Common myeloid progenitor, CD34-positive (primary cell): ENCODE results near the gene NACA2.
A peak's percentile ranks its signal among the peaks of the same experiment; 100 is the strongest.

Experiments
- CTCF ChIA-PET: fragments of 350-600 bp; sonication (Branson Sonifier 250); formaldehyde crosslinking; loops from one replicate; lab custom pipeline; 2021; ENCODE audit warnings: antibody characterized with exemption; lab: Charles Lee
- POLR2A ChIA-PET: fragments of 350-600 bp; sonication (Branson Sonifier 250); formaldehyde crosslinking; loops from one replicate; lab custom pipeline; 2021; ENCODE audit warnings: antibody characterized with exemption; lab: Charles Lee
- DNase-seq, 3 donors: peaks; one replicate each; pipeline versions ENCODE4 v3.0.0 to v3.0.0-alpha.2; 2013
- H3K27ac ChIP-seq, 2 experiments: 1 replicate in 1 of 2; 2 replicates in 1 of 2; pipeline ENCODE4 v1.7.0; 2013; ENCODE audit warnings: inconsistent platforms in 2 of 2, low read length in 2 of 2, mild to moderate bottlenecking in 2 of 2, low read depth in 1 of 2, moderate library complexity in 1 of 2; ENCODE audit not compliant: severe bottlenecking in 2 of 2, insufficient read depth in 1 of 2, poor library complexity in 1 of 2
- H3K27me3 ChIP-seq, 5 experiments: replicated peaks in 2 of 5; 1 replicate in 3 of 5; 2 replicates in 2 of 5; pipeline versions ENCODE4 v1.6.1 to v1.7.0; 2013; ENCODE audit warnings: low read length in 4 of 5, mild to moderate bottlenecking in 2 of 5, moderate library complexity in 2 of 5, inconsistent platforms in 1 of 5; ENCODE audit not compliant: insufficient read depth in 5 of 5, control insufficient read depth in 4 of 5
- H3K36me3 ChIP-seq, 4 experiments: 1 replicate in 2 of 4; 2 replicates in 2 of 4; pipeline versions ENCODE4 v1.6.1 to v1.7.0; 2013; ENCODE audit warnings: low read length in 3 of 4, control low read depth in 1 of 4, mild to moderate bottlenecking in 1 of 4; ENCODE audit not compliant: control insufficient read depth in 4 of 4, insufficient read depth in 4 of 4
- H3K4me1 ChIP-seq, 4 experiments: 1 replicate in 3 of 4; 2 replicates in 1 of 4; pipeline versions ENCODE4 v1.6.1 to v1.7.1; 2013; ENCODE audit warnings: low read length in 3 of 4, mild to moderate bottlenecking in 3 of 4, control low read depth in 1 of 4, inconsistent platforms in 1 of 4, moderate library complexity in 1 of 4; ENCODE audit not compliant: control insufficient read depth in 4 of 4, insufficient read depth in 4 of 4; ENCODE audit errors: control extremely low read depth in 1 of 4
- H3K4me3 ChIP-seq, 7 experiments: 1 replicate in 4 of 7; 2 replicates in 3 of 7; pipeline versions ENCODE4 v1.5.1 to v1.7.0; 2013; ENCODE audit warnings: mild to moderate bottlenecking in 7 of 7, low read length in 6 of 7, moderate library complexity in 6 of 7, inconsistent platforms in 2 of 7, low read depth in 2 of 7, control low read depth in 1 of 7; ENCODE audit not compliant: insufficient read depth in 4 of 7, control insufficient read depth in 1 of 7; ENCODE audit errors: extremely low read depth in 1 of 7
- H3K9me3 ChIP-seq, 5 experiments: 1 replicate in 4 of 5; 2 replicates in 1 of 5; pipeline versions ENCODE4 v1.6.1 to v1.7.1; 2013; ENCODE audit warnings: low read length in 4 of 5, mild to moderate bottlenecking in 2 of 5, inconsistent platforms in 1 of 5, low read depth in 1 of 5, moderate library complexity in 1 of 5; ENCODE audit not compliant: control insufficient read depth in 4 of 5, insufficient read depth in 2 of 5; ENCODE audit errors: control extremely low read depth in 1 of 5
- WGBS: methylation state at CpG from one replicate; pipeline ENCODE4 v1.1.5; 2013; ENCODE audit not compliant: insufficient coverage; 5-methylcytosine and 5-hydroxymethylcytosine counted together

NACA2 gene

GRCh38 chr17:61619953-61620352 lies 28.9 kb upstream of the NACA2 start:
- ChIA-PET CTCF (no interaction called here), POLR2A (no interaction called here)
- Histone ChIP-seq H3K36me3 (no peaks in the 10 kb centered on the region), H3K27ac (no peak overlapping the region), H3K4me3 (no peak overlapping the region), H3K9me3 (peaks cover 5 to 19% (median 7%) of the 10 kb centered on the region in 5 experiments), H3K4me1 (peaks cover 0 to 8% (median 4%) of the 10 kb centered on the region in 4 experiments), H3K27me3 (no peaks in the 10 kb centered on the region)
- DNase-seq, result no peak
- WGBS, result no CpG with 5 or more reads among the region's 1 CpG

GRCh38 chr17:61619493-61619892 lies 28.5 kb upstream of the NACA2 start:
- Histone ChIP-seq H3K27ac (no peak overlapping the region), H3K4me3 (no peak overlapping the region), H3K9me3 (peaks cover 5 to 18% (median 6%) of the 10 kb centered on the region in 5 experiments), H3K36me3 (no peaks in the 10 kb centered on the region), H3K27me3 (no peaks in the 10 kb centered on the region), H3K4me1 (peaks cover 0 to 8% (median 4%) of the 10 kb centered on the region in 4 experiments)
- CTCF ChIA-PET, result no interaction called here
- no CpG with 5 or more reads among the region's 1 CpG for WGBS
- POLR2A ChIA-PET, result no interaction called here
- peak in 1 of 3 donors; percentile 16 for DNase-seq

GRCh38 chr17:61618950-61619349 lies 27.9 kb upstream of the NACA2 start:
- H3K27me3 ChIP-seq, result no peaks in the 10 kb centered on the region
- no peak overlapping the region for H3K4me3 ChIP-seq
- no peak overlapping the region for H3K27ac ChIP-seq
- no CpG with 5 or more reads among the region's 1 CpG for WGBS
- ChIA-PET CTCF (no interaction called here), POLR2A (no interaction called here)
- H3K9me3 ChIP-seq, result peaks cover 5 to 18% (median 6%) of the 10 kb centered on the region in 5 experiments
- peaks cover 0 to 8% (median 4%) of the 10 kb centered on the region in 4 experiments for H3K4me1 ChIP-seq
- no peak for DNase-seq
- H3K36me3 ChIP-seq, result no peaks in the 10 kb centered on the region

GRCh38 chr17:61617330-61617729 lies 26.3 kb upstream of the NACA2 start:
- peaks cover 5 to 18% (median 6%) of the 10 kb centered on the region in 5 experiments for H3K9me3 ChIP-seq
- H3K27me3 ChIP-seq, result no peaks in the 10 kb centered on the region
- no peak overlapping the region for H3K4me3 ChIP-seq
- ChIA-PET CTCF (no interaction called here), POLR2A (no interaction called here)
- H3K36me3 ChIP-seq, result no peaks in the 10 kb centered on the region
- 100% methylated on average over 2 of the region's 4 CpGs for WGBS
- no peak for DNase-seq
- H3K4me1 ChIP-seq, result peaks cover 0 to 8% (median 4%) of the 10 kb centered on the region in 4 experiments
- no peak overlapping the region for H3K27ac ChIP-seq

- H3K4me3 ChIP-seq, result no peak overlapping the region
- no peak overlapping the region for H3K27ac ChIP-seq
- peaks cover 0 to 8% (median 4%) of the 10 kb centered on the region in 4 experiments for H3K4me1 ChIP-seq
- CTCF ChIA-PET, result no interaction called here
- peaks cover 5 to 15% (median 6%) of the 10 kb centered on the region in 5 experiments for H3K9me3 ChIP-seq
- no CpG with 5 or more reads among the region's 1 CpG for WGBS
- POLR2A ChIA-PET, result no interaction called here
- H3K27me3 ChIP-seq, result no peaks in the 10 kb centered on the region
- DNase-seq, result no peak
- H3K36me3 ChIP-seq, result no peaks in the 10 kb centered on the region
These were observed 25.8 kb upstream of the NACA2 start for GRCh38 chr17:61616783-61617182.

GRCh38 chr17:61614219-61614618 lies 23.2 kb upstream of the NACA2 start:
- peaks cover 0 to 8% (median 4%) of the 10 kb centered on the region in 4 experiments for H3K4me1 ChIP-seq
- H3K27ac ChIP-seq, result no peak overlapping the region
- H3K4me3 ChIP-seq, result no peak overlapping the region
- no peaks in the 10 kb centered on the region for H3K36me3 ChIP-seq
- no peaks in the 10 kb centered on the region for H3K27me3 ChIP-seq
- POLR2A ChIA-PET, result no interaction called here
- DNase-seq, result no peak
- peaks cover 0 to 5% (median 1%) of the 10 kb centered on the region in 5 experiments for H3K9me3 ChIP-seq
- CTCF ChIA-PET, result no interaction called here

- WGBS, result 100% methylated on average over 2 of the region's 6 CpGs
- no peaks in the 10 kb centered on the region for H3K9me3 ChIP-seq
- no peak overlapping the region for H3K27ac ChIP-seq
- ChIA-PET POLR2A (no interaction called here), CTCF (no interaction called here)
- H3K4me3 ChIP-seq, result no peak overlapping the region
- H3K4me1 ChIP-seq, result peaks cover 0 to 8% (median 4%) of the 10 kb centered on the region in 4 experiments
- H3K36me3 ChIP-seq, result no peaks in the 10 kb centered on the region
- no peaks in the 10 kb centered on the region for H3K27me3 ChIP-seq
- DNase-seq, result no peak
These were observed 20.3 kb upstream of the NACA2 start for GRCh38 chr17:61611323-61611722.
